Upper lobe of right lung (tissue), 1 donor: Measurements from ENCODE around the gene ACSS1. TPM values are rescaled to one million over a fixed set of nuclear protein-coding genes. Genes with fewer than 3 reads are reported as not detected.

ENCODE experiments used
- ATAC-seq: fragments of 200-7000 bp; cut with Tn5 transposase; one replicate; pipeline ENCODE4 v1.9.1; 2020; ENCODE audit warnings: mild to moderate bottlenecking, moderate library complexity
- DNase-seq: peaks from one replicate; pipeline ENCODE4 v3.0.0-alpha.2; 2020
- H3K27ac ChIP-seq: fragments of 200-600 bp; one replicate; pipeline ENCODE4 v1.8.0; 2022
- H3K27me3 ChIP-seq: fragments of 200-600 bp; one replicate; pipeline ENCODE4 v1.8.0; 2022; ENCODE audit warnings: mild to moderate bottlenecking
- H3K36me3 ChIP-seq: fragments of 200-600 bp; one replicate; pipeline ENCODE4 v1.8.0; 2022
- H3K4me1 ChIP-seq: fragments of 200-600 bp; one replicate; pipeline ENCODE4 v1.8.0; 2022
- H3K4me3 ChIP-seq: fragments of 200-600 bp; one replicate; pipeline ENCODE4 v1.8.0; 2022; ENCODE audit warnings: mild to moderate bottlenecking
- H3K9me3 ChIP-seq: fragments of 200-600 bp; one replicate; pipeline ENCODE4 v1.8.0; 2022
- intact Hi-C: fragments of 100-400 bp; cut with DNase I; formaldehyde crosslinking; loops from one replicate; pipeline ENCODE4 v1.11.0; 2022
- total RNA-seq: library from RNA; stranded (reverse); fragmentation: NEBNext Ultra II Directional; extraction: Animal tissue kit (Norgen Biotek cat#: 25700); gene quantifications from one replicate; pipeline ENCODE4 v1.2.1, GENCODE V29; 2021
- TF ChIP-seq, protein P1 (sequence below): fragments of 200-600 bp; IDR thresholded peaks from one replicate; pipeline ENCODE4 v1.8.0; 2022; ENCODE audit warnings: antibody characterized with exemption
- donor health status: DM: no; HTN: yes; CAD: no; lungs with severe emphysema.

Gene ACSS1
- total RNA-seq, 1 donor from 2014 or later = 37.2 TPM

DNA sequence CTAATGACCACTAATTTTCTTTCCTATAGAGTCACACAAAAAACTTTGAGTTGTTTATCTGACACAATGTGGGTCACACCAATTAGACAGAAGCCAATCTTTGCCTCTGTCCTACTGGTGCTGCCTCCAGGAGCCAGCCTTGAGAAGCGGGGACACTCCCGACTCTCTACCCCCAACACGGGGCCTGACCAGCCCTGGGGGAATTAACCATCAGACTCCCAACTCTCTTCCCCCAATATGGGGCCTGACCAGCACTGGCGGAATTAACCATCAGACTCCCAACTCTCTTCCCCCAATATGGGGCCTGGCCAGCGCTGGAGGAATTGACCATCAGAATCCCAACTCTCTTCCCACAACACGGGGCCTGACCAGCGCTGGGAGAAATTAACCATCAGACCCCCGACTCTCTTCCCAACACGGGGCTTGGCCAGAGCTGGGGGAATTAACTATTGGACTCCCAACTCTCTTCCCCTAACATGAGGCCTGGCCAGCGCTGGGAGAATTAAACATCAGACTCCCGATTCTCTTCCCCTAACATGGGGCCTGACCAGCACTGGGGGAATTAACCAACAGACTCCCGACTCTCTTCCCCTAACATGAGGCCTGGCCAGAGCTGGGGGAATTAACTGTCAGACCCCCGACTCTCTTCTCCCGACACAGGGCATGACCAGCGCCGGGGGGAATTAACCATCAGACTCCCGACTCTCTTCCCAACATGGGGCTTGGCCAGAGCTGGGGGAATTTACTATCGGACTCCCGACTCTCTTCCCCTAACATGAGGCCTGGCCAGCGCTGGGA is 96.4 kb downstream of the ACSS1 start:
- intact Hi-C loops = no loop called here

DNA sequence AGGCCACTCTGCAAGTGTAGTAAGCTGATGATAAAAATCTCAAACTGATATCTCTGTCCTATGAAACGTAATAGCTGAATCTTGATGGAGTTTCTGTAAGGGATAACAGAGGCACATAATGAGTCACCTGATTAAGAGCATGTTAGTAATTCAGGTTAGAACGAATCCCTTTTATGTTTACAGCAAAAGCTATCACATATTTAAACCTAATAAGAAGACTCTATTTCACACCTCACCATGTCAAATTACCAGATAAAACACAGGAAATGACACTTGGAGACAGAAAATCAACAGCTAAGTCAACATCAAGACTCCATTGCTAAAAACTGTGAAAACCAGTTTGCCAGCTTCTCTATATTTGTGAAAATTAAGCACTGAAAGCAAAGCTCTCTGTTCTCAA is 97.1 kb downstream of the ACSS1 start:
- Histone ChIP-seq H3K36me3 (peaks cover 87% of the 10 kb centered on the region), H3K4me3 (no peak overlapping the region), H3K27ac (no peak overlapping the region), H3K4me1 (no peaks in the 10 kb centered on the region), H3K27me3 (no peaks in the 10 kb centered on the region), H3K9me3 (no peaks in the 10 kb centered on the region)
- DNase-seq (no peak), ATAC-seq (no peak)
- TF ChIP-seq, protein P1, sequence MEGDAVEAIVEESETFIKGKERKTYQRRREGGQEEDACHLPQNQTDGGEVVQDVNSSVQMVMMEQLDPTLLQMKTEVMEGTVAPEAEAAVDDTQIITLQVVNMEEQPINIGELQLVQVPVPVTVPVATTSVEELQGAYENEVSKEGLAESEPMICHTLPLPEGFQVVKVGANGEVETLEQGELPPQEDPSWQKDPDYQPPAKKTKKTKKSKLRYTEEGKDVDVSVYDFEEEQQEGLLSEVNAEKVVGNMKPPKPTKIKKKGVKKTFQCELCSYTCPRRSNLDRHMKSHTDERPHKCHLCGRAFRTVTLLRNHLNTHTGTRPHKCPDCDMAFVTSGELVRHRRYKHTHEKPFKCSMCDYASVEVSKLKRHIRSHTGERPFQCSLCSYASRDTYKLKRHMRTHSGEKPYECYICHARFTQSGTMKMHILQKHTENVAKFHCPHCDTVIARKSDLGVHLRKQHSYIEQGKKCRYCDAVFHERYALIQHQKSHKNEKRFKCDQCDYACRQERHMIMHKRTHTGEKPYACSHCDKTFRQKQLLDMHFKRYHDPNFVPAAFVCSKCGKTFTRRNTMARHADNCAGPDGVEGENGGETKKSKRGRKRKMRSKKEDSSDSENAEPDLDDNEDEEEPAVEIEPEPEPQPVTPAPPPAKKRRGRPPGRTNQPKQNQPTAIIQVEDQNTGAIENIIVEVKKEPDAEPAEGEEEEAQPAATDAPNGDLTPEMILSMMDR = no peak
- intact Hi-C loops = no loop called here

More for the DNA sequence above, 96.4 kb downstream of the ACSS1 start:
- Histone ChIP-seq H3K4me3 (no peak overlapping the region), H3K27me3 (no peaks in the 10 kb centered on the region), H3K27ac (no peak overlapping the region), H3K4me1 (no peaks in the 10 kb centered on the region), H3K36me3 (peaks cover 88% of the 10 kb centered on the region), H3K9me3 (no peaks in the 10 kb centered on the region)
- ATAC-seq = no peak
- TF ChIP-seq, protein P1 = no peak
- no peak for DNase-seq

DNA sequence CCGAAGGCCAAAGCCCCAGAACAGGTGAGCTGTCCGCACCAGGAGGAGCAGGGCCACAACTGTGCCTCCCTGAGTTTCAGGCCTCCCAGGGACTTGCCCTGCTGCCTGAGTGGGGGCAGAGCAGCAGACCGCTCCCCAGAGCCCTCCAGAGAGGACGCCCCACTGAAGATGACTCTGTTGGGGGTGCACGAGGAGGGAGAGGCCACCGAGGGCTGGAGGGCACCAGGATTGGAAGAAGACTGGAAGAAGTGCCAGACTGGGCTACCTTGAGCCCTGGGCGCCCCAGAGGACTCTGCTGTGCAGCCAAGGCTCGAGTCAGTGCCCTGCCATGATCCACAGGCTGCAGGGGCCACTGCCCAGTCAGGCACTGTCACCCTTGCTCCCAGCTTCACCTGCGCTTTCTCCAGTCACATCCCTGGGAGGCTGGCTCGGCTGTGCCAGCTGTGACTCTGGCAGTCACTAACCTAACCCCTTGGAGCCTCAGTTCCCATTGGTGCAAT is 97.6 kb downstream of the ACSS1 start:
- no peaks in the 10 kb centered on the region for H3K27me3 ChIP-seq

DNA sequence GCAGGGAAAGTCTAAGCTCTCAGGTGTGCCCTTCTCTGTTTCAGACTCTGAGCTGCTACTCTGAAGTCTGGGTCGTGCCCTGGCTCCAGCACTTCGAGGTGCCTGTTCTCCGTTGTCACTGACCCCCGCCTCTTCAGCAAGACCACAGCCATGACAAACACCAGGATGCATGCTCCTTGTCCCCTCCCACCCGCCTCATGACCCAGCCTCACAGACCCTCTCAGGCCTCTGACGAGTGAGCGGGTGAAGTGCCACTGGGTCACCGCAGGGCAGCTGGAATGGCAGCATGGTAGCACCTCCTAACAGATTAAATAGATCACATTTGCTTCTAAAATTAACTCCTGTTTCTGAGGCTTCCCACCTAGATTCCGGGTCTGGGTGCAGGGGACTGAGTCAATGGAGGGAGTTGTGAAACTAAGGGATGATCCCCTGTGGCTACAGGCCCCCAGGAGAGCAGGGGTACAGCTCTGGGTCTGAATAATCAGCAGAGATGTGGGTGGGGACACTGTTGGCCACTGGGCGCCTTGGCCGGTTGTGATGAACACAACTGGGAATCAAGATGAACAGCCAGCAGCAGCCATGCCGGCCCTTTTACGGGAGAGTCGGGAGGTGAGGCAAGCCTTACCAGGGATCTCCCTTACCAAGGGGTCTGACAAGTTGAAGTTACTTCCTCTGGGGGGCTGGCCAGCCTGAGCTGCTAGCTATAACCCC is 98.2 kb downstream of the ACSS1 start:
- Histone ChIP-seq H3K36me3 (peaks cover 77% of the 10 kb centered on the region), H3K4me3 (no peak overlapping the region), H3K27ac (no peak overlapping the region), H3K4me1 (no peaks in the 10 kb centered on the region), H3K9me3 (no peaks in the 10 kb centered on the region), H3K27me3 (no peaks in the 10 kb centered on the region)
- TF ChIP-seq, protein P1 = no peak
- intact Hi-C loops = no loop called here
- ATAC-seq (no peak), DNase-seq (no peak)

More for the DNA sequence above, 97.6 kb downstream of the ACSS1 start:
- Histone ChIP-seq H3K36me3 (peaks cover 82% of the 10 kb centered on the region), H3K4me1 (no peaks in the 10 kb centered on the region), H3K4me3 (no peak overlapping the region), H3K9me3 (no peaks in the 10 kb centered on the region), H3K27ac (peak overlapping the region; percentile 14)
- DNase-seq (no peak), ATAC-seq (no peak)
- intact Hi-C loops = no loop called here
- TF ChIP-seq, protein P1 = no peak

DNA sequence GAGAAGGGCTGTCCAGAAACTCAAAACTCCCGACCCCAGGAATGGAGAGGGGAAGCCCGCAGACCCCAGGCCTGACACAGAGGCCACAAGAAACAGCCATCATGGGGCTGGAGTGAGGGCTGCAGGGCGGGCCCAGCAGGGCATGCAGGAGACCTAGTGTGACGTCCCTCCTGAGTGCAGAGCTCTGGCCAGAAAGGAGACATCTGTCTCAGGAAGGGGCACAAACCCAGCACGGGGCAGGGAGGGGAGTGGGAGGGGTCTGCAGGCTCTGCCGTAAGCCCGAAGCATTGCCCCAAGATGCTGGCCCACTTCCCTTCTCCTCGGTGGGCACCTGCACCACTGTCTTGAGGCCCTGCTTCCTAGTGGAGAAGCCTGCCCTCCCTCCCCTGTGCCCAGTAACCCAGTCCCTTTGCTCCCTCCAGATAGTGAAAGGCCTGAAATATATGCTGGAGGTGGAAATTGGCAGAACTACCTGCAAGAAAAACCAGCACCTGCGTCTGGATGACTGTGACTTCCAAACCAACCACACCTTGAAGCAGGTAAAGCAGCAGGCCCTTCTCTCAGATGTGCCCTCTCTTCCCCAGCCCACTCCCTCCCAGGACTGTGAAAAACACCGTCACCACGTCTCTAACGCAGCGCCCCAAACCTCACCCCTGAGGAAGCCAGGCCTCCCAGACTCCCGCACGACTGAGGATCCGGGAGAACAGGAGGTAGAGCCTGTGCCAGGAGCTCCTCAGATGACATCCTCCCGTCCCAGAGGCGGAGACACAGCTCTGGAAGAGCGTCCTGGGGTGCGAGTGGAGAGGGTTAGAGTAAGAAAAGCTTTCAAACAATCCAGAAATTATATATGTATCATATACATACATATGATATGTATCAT is 99.2 kb downstream of the ACSS1 start:
- H3K4me3 ChIP-seq = no peak overlapping the region
- H3K27me3 ChIP-seq = no peaks in the 10 kb centered on the region
- intact Hi-C loops = no loop called here
- no peaks in the 10 kb centered on the region for H3K4me1 ChIP-seq
- H3K27ac ChIP-seq = no peak overlapping the region
- TF ChIP-seq, protein P1 = no peak
- H3K9me3 ChIP-seq = no peaks in the 10 kb centered on the region
- DNase-seq = no peak
- peaks cover 67% of the 10 kb centered on the region for H3K36me3 ChIP-seq
- no peak for ATAC-seq
